ENCODE data around the gene DCC. TPM values are rescaled to one million over a fixed set of nuclear protein-coding genes. Genes with fewer than 3 reads are reported as not detected.

The DCC gene
- total and polyA plus RNA-seq, 2 donors (not counting 1 experiment from before 2014, with no cell fraction given) = not detected

DNA sequence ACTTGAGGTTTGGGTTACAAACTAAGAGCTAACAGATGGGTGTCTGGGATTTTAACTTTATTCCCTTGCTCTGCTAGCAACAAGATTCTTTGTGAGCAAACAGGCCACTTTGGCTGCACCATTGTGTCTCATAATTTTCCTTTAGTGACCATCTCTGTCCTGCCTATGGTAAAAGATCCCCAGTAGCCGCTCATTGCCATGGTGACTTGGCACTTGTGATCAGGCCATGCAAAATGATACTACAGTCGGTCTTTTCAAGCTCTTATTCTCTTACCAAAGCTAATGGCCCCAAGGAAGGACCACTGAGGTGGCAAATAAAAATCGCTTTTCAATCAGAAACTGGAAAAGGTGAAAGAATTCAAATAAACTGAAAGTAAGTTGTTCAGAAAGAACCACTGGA, 1047.6 kb downstream of the DCC start:
- Histone ChIP-seq H3K27ac (ENCODE audit: low read length in 2 of 2) (no peak overlapping the region), H4K20me1 (ENCODE audit: control insufficient read depth, insufficient read depth, low read length, poor library complexity, severe bottlenecking) (no peaks in the 10 kb centered on the region), H2AFZ (ENCODE audit: insufficient read depth, low read depth, low read length, poor library complexity, severe bottlenecking) (no peak overlapping the region), H3K79me2 (ENCODE audit: control insufficient read depth, insufficient read depth, low read length) (no peaks in the 10 kb centered on the region), H3K36me3 (replicated peaks in 1 of 2; ENCODE audit: control extremely low read depth in 1 of 2, control insufficient read depth in 1 of 2, extremely low read depth in 1 of 2, insufficient read depth in 2 of 2, low read length in 1 of 2) (no peaks in the 10 kb centered on the region), H3K4me3 (ENCODE audit: control extremely low read depth in 1 of 5, extremely low read depth in 1 of 5, insufficient read depth in 1 of 5, low read depth in 2 of 5, low read length in 4 of 5) (no peak overlapping the region), H3K4me1 (ENCODE audit: control insufficient read depth in 2 of 2, insufficient read depth in 2 of 2, low read length in 2 of 2) (no peaks in the 10 kb centered on the region), H3K9me3 (ENCODE audit: control extremely low read depth in 1 of 3, control insufficient read depth in 2 of 3, insufficient read depth in 1 of 3, low read length in 2 of 3) (no peaks in the 10 kb centered on the region), H3K27me3 (replicated peaks in 1 of 4; ENCODE audit: control extremely low read depth in 1 of 4, control insufficient read depth in 3 of 4, insufficient read depth in 4 of 4, low read length in 3 of 4) (no peaks in the 10 kb centered on the region), H3K4me2 (replicated peaks; ENCODE audit: low read depth, low read length, poor library complexity, severe bottlenecking) (no peak overlapping the region), H3K9ac (ENCODE audit: low read length) (no peak overlapping the region)
- intact Hi-C loops (cut with micrococcal nuclease) = no loop called here
- ChIA-PET POLR2A (no interaction called here), CTCF (no interaction called here)
- TF ChIP-seq CTCF (IDR thresholded peaks at IDR 0.05) (no peak), EZH2 (IDR thresholded peaks at IDR 0.05; ENCODE audit: borderline replicate concordance, insufficient read depth, low read depth, low read length, poor library complexity, severe bottlenecking) (no peak)
- no peaks in the 10 kb centered on the region for H3K9me3 Mint-ChIP-seq (ENCODE audit: insufficient read depth)
- H3K4me3 Mint-ChIP-seq = no peak overlapping the region
- no peak overlapping the region for H3K27ac Mint-ChIP-seq
- ATAC-seq (ENCODE audit: low read depth) = no peak
- DNase-seq = no peak
- H3K27me3 Mint-ChIP-seq = no peaks in the 10 kb centered on the region
- H3K4me1 Mint-ChIP-seq = no peaks in the 10 kb centered on the region
- no CpG with 5 or more reads among the region's 3 CpGs for WGBS (ENCODE audit: insufficient coverage)

GRCh38 chr18:53402670-53403069, 1062.7 kb downstream of the DCC start:
- POLR2A ChIA-PET = no interaction called here
- intact Hi-C loops (cut with micrococcal nuclease) = no loop called here
- WGBS (ENCODE audit: insufficient coverage) = 88% methylated on average over 3 of the region's 3 CpGs
- Histone ChIP-seq H2AFZ (ENCODE audit: insufficient read depth, low read depth, low read length, poor library complexity, severe bottlenecking) (no peak overlapping the region), H3K79me2 (ENCODE audit: control insufficient read depth, insufficient read depth, low read length) (no peaks in the 10 kb centered on the region), H3K27ac (ENCODE audit: low read length in 2 of 2) (no peak overlapping the region), H3K4me1 (ENCODE audit: control insufficient read depth in 2 of 2, insufficient read depth in 2 of 2, low read length in 2 of 2) (no peaks in the 10 kb centered on the region), H4K20me1 (ENCODE audit: control insufficient read depth, insufficient read depth, low read length, poor library complexity, severe bottlenecking) (no peaks in the 10 kb centered on the region), H3K4me2 (replicated peaks; ENCODE audit: low read depth, low read length, poor library complexity, severe bottlenecking) (no peak overlapping the region), H3K27me3 (replicated peaks in 1 of 4; ENCODE audit: control extremely low read depth in 1 of 4, control insufficient read depth in 3 of 4, insufficient read depth in 4 of 4, low read length in 3 of 4) (no peaks in the 10 kb centered on the region), H3K9me3 (ENCODE audit: control extremely low read depth in 1 of 3, control insufficient read depth in 2 of 3, insufficient read depth in 1 of 3, low read length in 2 of 3) (no peaks in the 10 kb centered on the region), H3K9ac (ENCODE audit: low read length) (no peak overlapping the region), H3K4me3 (ENCODE audit: control extremely low read depth in 1 of 5, extremely low read depth in 1 of 5, insufficient read depth in 1 of 5, low read depth in 2 of 5, low read length in 4 of 5) (no peak overlapping the region), H3K36me3 (replicated peaks in 1 of 2; ENCODE audit: control extremely low read depth in 1 of 2, control insufficient read depth in 1 of 2, extremely low read depth in 1 of 2, insufficient read depth in 2 of 2, low read length in 1 of 2) (no peaks in the 10 kb centered on the region)
- Mint-ChIP-seq H3K4me1 (no peaks in the 10 kb centered on the region), H3K27ac (no peak overlapping the region), H3K9me3 (ENCODE audit: insufficient read depth) (no peaks in the 10 kb centered on the region), H3K4me3 (no peak overlapping the region), H3K27me3 (no peaks in the 10 kb centered on the region)
- CTCF ChIA-PET = interaction anchor here (1.2 kb wide), 1 partner anchor 14 kb away, joined by 3 read pairs; no protein-coding TSS in a partner anchor
- TF ChIP-seq EZH2 (IDR thresholded peaks at IDR 0.05; ENCODE audit: borderline replicate concordance, insufficient read depth, low read depth, low read length, poor library complexity, severe bottlenecking) (no peak), CTCF (IDR thresholded peaks at IDR 0.05) (no peak)
- ATAC-seq (ENCODE audit: low read depth) (no peak), DNase-seq (no peak)

Measured in B cell (primary cell).